Measurements from ENCODE around the gene SELENON.
A peak's percentile ranks its signal among the peaks of the same experiment; 100 is the strongest.

The SELENON gene

GRCh38 chr1:25793585-25794170 lies 6.3 kb upstream of the SELENON start:
- DNase-seq = no peak

GRCh38 chr1:25794325-25794724 lies 5.7 kb upstream of the SELENON start:
- DNase-seq = no peak

GRCh38 chr1:25795211-25795610 lies 4.8 kb upstream of the SELENON start:
- no peak for DNase-seq

GRCh38 chr1:25795946-25796810 lies 3.8 kb upstream of the SELENON start:
- DNase-seq = peak; percentile 41

GRCh38 chr1:25796811-25797458 lies 3.1 kb upstream of the SELENON start:
- peak; percentile 84 for DNase-seq

GRCh38 chr1:25797939-25798338 lies 2.1 kb upstream of the SELENON start:
- no peak for DNase-seq

GRCh38 chr1:25798666-25799351 lies 1.2 kb upstream of the SELENON start:
- no peak for DNase-seq

- no peak for DNase-seq
Measured at GRCh38 chr1:25799352-25799934, 550 bp upstream of the SELENON start.

GRCh38 chr1:25800703-25801377 lies 847 bp downstream of the SELENON start:
- DNase-seq = no peak

- DNase-seq = no peak
Measured at GRCh38 chr1:25802915-25803314, 2.9 kb downstream of the SELENON start.

GRCh38 chr1:25803368-25803767 lies 3.4 kb downstream of the SELENON start:
- no peak for DNase-seq

GRCh38 chr1:25804244-25804963 lies 4.4 kb downstream of the SELENON start:
- no peak for DNase-seq

GRCh38 chr1:25804964-25805862 lies 5.2 kb downstream of the SELENON start:
- DNase-seq = no peak

GRCh38 chr1:25805863-25806225 lies 5.9 kb downstream of the SELENON start:
- no peak for DNase-seq

GRCh38 chr1:25806418-25806817 lies 6.4 kb downstream of the SELENON start:
- DNase-seq = no peak

- no peak for DNase-seq
Measured at GRCh38 chr1:25807480-25808390, 7.7 kb downstream of the SELENON start.

GRCh38 chr1:25808481-25809244 lies 8.7 kb downstream of the SELENON start:
- DNase-seq = no peak

- DNase-seq = no peak
Measured at GRCh38 chr1:25809283-25809926, 9.4 kb downstream of the SELENON start.

Data from effector CD8-positive, alpha-beta T cell (primary cell).